ENCODE results near the gene STK32A. TPM values are rescaled to one million over a fixed set of nuclear protein-coding genes. Genes with fewer than 3 reads are reported as not detected.
"Not testable (repeated sequence)": the region's sequence is repeated elsewhere in the genome, so short reads cannot be mapped to it uniquely, and the experiment has no call there.

Gene STK32A
- total RNA-seq, 1 donor from 2014 or later = not detected

DNA sequence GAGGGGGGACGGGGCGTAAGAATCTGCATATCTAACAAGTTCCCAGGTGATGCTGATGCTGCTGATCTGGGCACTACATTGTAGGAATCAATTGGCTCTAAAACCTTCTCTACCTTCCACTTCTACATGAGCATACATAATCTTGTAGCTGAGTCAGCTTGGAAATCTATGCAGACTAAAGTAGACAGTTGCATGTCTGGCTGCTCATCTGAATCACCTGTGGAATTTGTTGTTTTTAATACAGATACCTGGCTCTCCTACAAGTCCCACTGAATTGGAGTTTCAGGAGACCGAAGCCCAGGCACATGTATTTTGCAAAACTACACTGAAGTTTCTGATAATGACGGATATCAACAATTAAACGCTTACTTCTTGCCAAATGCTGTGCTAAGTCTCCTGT, 113.6 kb downstream of the STK32A start:
- no peak for DNase-seq

DNA sequence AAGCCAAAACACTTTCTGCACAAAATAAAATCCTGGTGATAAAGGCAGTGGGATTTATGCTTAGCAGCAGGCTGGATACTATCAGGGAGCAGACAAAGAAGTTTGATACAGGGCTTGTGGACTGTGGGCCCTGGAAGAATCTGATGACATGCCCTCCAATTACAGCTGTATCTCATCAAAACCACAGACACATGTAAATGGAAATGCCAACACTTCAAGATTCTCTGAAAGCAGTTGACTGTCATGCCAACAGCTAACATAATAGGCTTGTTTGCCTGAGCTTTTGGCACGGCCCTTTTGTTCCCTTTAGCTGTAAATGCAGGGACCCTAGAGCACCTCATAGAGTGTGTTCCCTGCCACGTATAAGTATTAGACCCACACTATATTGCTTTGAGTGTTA, 114.4 kb downstream of the STK32A start:
- DNase-seq = no peak

DNA sequence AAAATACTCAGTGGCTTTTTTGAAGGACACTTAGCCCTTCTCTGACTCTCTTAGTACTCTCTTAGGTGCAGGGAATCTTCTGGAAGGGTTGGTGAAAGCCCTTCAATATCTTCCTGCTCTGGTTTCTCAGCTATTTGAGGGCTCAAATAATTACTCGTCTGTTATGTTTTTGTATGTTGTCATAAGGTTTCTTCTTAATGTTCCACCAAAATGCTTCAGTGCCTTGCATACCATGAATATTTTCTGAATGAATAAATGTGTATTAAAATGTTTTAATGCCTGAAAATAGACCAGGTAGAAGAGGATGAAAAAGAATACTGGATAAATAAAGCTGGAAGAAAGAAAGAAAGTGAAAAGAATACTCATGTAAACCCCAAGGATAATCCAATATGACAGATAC, 124.3 kb downstream of the STK32A start:
- DNase-seq = no peak

DNA sequence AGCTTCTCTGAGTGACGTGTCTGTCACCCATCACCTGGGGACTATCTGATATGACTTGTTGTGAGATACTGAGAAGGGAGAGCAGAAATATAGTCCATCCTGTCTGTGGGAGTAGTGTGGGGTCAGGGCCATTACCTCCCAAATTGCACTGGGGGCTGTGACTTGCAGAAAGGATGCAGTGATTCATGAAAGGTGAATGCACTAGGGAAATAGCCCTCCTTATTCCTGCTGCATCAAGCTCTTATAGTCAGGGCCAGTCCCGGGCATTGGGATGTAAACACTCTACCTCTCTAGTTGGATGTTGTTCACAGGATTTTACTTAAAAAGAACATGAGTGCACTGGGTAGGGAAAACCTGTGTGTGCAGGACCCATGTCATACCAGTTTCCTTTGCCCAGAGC, 124.8 kb downstream of the STK32A start:
- DNase-seq = no peak

DNA sequence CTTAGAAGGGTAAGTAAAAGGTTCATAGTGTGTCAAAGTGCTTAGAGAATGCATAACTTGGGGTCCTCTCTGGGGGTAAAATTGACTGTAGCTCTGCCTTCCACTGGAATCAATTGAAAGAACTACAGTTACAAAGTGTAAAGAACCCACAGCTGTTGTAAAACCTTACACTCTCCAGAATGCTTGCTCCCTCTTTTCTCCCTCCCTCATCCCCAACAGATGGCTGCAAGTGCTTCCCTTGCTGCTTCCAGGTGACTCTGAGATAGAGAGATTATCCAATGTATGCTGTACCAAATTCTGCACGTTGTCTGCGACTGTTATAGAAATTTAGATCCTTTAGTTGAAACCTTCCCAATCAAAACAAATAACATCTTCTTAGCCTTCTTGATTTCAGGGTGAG, 126.0 kb downstream of the STK32A start:
- DNase-seq = no peak

DNA sequence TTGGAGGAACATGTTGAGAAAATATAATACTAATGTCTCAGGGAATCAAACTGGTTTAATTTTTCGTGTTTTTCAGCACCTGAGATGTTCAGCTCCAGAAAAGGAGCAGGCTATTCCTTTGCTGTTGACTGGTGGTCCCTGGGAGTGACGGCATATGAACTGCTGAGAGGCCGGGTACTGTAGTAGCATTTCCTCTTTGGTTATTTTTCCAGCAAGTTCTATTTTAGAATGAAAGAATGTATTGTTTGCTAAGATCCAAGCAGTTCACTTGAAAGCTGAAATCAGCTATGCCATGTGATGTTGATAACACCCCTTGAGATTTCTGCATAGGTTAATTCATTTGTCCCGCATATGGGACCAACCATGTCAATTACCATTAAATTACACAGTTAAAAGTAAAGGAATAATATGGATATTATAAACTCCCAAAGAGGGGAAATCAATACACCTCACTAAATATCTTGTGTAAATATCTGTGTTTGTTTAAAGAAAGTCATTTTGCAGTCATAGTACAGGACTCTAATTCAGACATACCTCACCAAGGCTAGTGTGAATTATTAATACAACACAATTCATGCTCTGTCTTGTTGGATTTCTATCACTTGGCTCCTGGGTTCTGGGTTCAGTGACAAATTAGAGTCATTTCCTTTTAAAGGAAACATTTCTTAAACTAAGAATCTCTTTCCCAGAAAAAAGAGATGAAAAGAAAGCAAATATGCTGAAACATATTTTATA, 126.8 kb downstream of the STK32A start:
- no peak for DNase-seq

DNA sequence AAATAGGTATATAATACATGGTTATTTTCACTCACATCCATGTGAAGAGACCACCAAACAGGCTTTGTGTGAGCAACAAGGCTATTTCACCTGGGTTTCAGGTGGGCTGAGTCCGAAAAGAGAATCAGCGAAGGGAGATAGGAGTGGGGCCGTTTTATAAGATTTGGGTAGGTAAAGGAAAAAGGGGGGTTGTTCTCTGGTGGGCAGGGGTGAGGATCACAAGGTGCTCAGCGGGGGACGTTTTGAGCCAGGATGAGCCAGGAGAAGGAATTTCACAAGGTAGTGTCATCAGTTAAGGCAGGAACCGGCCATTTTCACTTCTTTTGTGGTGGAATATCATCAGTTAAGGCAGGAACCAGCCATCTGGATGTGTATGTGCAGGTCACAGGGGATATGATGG, 132.6 kb downstream of the STK32A start:
- not testable (repeated sequence) for DNase-seq

DNA sequence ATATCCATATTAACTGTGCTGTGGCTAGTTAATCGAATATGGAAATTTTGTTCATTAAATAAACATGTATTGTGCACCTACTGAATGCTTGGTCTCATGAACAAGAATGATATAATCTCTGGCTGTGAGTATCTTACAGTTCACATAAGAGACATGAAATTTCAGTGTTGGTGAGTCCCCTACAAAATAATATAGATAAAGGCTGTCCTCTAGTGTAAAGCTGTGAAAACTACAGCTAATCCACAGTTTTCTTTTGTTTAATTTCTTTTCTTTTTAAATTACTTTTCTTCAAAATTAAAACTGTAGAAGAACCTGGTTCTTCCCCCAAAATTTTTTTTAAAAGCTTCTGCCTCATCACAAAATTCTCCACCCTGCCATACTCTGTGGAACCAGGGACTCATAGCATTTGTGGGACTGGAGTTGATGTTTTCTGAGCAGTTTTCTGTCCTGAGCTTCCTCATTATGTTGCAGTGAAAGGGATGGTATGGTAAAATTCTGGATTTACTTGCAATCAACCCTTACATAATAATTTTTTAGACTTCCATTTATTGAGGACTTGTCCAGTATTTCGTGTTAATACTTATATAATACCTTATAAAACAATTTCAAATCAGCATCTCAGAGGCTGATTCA, 135.0 kb downstream of the STK32A start:
- peak; percentile 48 for DNase-seq

DNA sequence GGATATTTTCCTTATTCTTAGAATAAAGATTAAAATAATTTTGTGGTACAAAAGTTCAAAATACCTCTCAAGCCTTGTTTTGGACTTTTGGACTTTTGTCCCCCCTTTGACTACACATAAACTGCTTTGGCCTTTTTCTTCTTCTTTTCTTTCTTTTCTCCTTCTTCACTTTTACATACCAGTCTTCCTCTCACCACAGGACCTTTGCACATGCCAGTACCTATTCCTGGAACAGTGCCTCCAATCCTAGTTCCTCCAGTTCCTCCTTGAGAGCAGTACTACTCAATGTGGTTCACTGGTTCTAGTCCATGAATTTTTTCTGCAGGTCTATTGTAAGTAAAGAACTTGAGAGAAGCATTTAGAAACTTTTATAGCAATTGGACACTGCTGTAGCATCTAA, 136.5 kb downstream of the STK32A start:
- no peak for DNase-seq

DNA sequence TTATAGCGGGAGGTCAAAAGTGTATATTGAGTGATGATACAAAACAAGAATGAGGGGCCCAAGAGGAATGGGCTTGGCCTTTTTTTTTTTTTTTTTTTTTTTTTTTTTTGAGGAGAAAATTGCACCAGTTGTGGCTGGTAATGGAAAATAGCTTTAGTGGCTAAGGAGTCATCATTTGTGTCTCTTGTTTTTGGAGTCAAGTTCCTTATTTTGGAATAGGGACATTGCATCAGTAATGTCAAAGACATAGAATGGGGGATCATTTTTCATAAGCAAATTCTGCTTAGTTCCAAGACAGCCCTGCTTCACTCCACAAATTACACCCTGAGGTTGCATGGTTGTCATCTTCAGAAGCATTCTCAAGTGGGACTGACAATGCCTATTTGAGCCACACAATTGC, 137.4 kb downstream of the STK32A start:
- DNase-seq = no peak

DNA sequence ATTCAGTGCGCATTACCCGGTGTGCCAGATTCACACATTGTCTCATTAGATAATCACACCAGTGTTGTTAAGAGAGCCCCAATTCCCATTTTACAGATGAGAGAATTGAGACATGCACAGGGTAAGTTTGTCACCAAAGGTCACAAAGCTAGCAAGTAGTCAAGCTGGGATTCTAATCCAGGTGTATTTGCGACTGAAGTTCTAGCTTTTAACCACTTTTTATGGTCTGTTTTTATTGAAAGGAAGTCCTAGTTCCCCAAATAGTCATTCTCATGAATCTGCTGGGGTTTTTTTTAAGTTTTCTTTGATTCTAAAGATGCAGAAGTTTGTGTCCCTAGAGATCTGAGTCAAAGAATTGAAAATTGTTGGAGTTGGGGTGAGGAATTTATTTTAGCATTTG, 138.5 kb downstream of the STK32A start:
- DNase-seq = no peak

DNA sequence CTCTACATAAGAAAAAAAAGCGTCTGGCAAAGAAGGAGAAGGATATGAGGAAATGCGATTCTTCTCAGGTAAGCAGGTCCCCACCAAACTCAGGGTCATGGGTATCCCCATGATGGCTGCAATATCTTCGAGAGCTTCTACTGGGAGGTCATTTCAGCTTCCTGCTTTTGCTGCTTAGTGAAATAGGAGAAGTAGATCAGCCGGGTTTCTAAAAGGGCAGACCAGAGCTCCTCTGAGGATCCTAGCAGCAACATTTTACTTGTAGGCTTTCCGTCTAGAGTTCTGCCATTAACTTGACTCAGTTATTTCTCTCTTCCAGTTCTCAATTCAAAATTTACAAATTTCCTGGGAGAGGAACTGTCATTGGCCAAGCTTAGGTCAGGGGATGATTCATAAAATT, 140.3 kb downstream of the STK32A start:
- DNase-seq = no peak

DNA sequence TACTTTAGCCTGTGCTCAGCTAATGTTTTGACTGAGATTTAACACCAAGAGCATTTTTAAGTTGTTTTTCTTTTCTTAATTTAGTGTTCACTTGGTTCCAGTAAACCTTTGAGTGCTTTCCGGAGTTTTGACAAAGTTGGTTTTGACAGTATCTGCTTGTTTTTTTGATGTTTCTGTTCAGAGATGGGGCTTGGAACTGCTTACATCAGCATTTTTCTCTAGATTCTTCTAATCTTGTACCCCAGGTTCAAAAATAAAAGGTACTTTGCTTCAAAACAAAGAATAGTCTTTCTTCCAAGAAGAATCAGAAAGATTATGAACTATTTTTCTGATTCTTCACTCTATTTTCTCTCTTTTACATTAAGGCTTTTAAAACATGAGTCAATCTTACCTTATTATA, 142.9 kb downstream of the STK32A start:
- DNase-seq = no peak

DNA sequence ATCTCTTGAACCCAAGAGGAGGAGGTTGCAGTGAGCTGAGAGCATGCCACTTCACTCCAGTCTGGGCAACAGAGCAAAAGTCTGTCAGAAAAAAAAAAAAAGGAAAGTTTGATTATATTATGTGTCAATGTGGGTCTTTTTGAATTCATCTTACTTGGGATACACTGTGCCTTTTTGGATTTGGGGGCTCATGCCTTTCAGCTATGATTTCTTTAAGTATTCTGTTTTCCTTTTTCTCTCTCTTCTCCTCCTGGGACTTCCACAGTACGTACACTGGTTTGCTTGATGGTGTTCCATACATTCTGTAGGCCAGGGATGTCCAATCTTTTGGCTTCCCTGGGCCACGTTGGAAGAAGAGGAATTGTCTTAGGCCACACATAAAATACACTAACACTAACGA, 146.7 kb downstream of the STK32A start:
- no peak for DNase-seq

DNA sequence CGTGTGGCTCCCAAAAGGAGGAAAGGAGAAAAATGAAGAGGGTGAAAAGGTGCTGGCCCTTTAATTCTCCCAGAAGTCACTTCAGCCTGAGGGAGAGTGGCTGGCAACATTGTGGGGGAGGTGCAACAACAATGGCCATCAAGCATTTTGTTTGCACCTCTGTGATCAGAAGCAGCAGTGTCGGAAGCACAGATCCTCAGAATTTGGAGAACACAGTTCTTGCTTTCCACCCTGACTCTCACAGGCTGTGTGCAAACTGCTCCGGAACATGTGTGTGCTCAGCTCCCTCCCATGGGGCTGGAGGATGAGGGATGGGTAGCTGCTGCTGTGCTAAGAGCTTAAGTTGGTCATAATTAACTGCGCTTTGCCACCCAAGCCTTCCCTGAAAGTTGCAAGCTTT, 147.9 kb downstream of the STK32A start:
- no peak for DNase-seq

DNA sequence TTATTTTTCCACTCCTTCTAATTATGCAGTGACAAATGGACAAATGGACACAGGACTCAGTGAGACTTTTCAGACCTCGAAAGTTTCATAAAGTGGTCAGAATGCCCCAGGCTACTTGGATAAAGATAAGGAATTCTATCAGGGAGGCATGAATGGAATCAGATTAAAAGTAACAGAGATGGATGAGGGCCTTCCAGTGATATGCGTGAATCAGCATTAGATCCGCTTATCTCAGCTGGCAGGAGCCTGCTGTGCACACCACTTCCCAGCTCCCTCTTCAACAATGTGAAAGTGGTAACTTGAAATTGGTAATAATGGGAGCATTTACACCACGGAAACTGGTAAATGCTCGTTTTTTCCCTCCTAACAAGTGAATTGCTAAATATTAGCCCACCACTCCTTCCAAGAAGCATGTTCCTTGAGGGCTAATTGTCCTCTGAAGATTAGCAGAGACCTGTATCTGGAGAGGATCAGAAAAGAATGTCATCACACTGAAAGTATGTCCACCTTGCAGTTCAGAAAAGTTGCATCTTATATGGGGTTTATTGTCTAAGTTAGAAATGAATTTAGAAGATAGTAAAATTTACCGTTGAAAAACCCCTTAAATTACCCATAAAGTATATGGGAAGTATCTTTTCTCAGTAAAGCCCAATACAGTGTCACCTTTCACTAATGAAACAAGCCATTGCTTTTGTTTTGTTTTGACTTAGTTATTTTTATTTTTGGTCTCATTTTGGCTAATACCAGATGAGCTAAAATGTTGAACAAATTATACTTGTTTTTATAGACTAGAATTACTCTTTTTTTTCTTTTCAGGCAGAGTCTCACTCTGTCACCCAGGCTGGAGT, 149.7 kb downstream of the STK32A start:
- DNase-seq = no peak

DNA sequence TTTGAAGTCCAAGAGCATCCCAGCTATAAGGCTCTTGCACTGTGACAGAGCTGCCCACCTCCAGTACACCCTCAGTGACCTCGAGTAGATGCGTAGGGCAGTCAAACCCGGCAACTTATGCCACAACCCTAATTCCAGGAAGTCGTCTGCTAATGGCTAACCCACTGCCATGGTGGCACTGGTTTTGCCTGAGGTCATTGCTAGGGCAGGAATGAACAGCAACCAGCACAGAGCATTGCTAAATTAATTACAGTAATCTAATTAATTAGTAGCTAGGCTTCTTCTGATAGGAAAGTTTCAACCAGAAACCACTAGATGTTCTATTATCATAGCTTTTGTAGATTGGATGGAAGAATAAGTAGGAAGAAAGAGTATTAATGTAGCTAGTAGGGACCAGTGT, 152.3 kb downstream of the STK32A start:
- DNase-seq = no peak

DNA sequence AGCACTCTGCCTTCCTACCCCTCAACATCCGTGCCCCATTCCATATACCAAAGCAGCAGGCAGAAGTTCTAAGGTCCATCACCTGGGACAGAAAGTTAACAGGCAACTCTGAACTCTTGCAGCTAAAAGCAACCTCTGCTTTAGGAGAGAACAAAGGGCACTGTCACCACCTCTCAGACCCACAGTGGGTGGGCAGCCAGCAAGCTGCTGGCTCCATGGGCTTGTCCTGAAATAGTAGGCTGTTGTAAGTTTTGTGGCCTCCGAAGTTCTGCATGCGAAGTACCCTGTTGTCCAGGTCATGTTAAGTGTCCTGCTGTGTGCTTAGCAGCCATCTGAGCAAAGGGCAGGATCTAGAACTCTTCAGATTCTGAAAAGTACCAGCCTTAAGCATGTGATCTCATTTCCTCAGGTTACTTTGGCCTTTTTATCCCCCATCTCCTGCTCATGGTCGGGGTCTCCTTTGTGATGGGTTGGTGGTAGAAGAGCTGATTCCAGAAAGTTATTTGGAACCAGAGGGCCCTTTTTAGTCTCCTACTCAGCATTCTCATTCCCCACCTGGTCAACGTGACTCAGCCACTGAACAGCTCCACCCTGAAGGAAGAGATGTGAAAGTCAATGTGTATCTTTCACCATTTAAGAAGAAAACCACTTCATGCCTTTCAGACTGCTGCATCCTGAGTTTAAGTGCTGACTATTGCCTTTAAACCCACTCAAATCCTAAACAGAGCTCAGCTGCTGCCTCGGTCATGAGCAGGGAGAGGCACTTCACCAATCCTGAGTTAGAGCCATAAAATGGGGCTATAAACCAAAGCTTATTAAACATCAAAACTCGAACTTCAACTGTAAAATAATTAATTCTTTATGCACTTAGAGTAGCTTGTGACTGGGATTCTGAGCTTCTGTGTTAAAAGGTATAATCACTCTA, 153.6 kb downstream of the STK32A start:
- DNase-seq = no peak

DNA sequence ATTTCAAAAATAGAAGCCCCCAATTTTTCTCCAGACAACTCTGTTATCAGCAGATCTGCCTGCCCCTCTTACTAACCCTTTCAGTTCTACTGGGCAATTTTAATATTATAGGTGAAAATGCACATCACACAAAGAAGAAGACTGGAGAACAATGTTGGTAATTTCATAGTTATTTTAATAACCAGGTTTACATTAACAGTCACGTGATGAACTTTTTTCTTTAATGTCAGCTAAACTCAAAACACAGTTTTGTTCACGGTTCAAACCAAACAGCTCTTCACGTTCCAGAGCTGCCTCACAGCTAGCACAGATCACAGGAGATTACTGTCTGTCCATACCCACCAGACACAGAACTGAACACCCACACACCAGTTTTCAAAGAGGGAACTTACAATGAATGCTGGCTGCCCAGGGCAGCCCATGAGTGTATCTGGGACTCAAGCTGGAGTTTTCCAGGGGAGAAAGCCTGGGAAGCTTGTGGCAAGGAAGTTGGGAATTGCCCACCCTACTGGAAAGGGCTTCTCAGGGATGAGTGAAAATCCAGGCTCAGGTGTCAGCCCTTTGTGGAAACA, 155.9 kb downstream of the STK32A start:
- no peak for DNase-seq

DNA sequence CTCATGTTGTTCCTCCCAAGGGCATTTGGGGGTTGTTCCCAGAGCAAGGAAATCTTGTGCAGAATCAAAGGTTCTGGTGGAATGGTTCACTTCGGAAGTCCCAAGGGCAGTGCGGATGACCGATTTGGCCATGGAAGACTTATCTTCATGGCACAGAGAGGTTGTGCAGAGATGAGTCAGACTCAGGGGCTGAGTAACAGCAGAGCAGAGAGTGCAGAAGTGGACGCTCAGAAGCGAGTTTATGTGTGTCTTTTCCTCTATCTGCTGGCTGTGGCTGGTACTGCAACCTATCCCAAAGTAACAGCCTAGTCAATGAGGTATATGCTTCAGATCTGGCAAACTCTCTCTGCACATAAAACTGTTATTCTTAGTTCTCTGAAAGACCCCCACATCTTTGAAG, 157.0 kb downstream of the STK32A start:
- DNase-seq = peak; percentile 83

DNA sequence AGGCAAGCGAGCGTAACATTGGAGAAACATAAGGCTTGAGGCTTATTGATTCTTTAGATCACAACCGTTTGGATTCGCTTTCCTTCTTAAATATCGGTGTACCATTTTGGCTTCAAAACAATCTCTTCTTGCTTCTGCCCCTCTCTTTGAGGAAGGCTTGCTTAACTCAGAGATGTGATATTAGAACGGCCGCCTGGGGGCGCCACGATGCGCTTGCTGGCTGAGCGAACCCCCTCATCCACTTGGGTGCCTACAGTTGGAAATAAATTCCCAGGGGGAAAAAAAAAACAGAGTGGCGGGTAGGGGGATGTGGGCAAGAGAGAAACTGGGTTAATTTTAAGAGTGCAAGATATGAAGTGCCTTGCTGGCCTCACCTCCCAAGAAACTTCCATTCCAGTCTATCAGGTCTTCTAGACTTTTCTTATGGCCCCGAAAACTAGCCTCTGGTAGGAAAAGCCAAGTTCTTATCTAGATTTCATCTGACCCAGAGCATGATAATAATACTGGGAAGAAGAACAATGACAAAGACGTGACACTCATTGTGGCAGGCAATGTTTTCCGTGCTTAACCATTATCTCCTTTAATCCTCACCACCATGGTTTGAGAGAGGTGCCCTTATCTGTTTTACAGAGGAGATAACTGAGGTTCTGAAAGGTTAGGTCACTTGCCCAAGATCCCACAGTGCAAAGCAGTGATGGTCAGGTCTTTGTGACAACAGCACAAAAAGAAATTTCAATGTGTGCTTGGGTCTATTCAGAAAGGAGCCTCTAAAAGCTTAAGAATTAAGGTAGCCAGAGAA, 159.2 kb downstream of the STK32A start:
- DNase-seq = peak; percentile 33

Data from dermis blood vessel endothelial cell (primary cell).